Testis (tissue), 2 donors: ENCODE results near the gene FAM83B.

Source experiments
- CTCF ChIP-seq, 3 experiments: fragments of 450-650 bp in 2 of 3; fragments of 200-600 bp in 1 of 3; sonication (generic) in 1 of 3; IDR thresholded peaks; one replicate each; pipeline ENCODE4 v1.5.1; 2016 to 2019; ENCODE audit warnings: antibody characterized with exemption in 3 of 3, mild to moderate bottlenecking in 2 of 3, moderate library complexity in 1 of 3
- POLR2A ChIP-seq: fragments of 450-650 bp; IDR thresholded peaks from one replicate; pipeline ENCODE4 v1.6.1; 2017; ENCODE audit warnings: antibody characterized with exemption, mild to moderate bottlenecking, moderate library complexity

GRCh38 chr6:54935739-54936138 is 89.2 kb downstream of the FAM83B start:
- TF ChIP-seq CTCF (IDR thresholded peaks at IDR 0.05) (no peak), POLR2A (no peak)
